Smooth muscle cell (in vitro differentiated cells): Measurements from ENCODE around the gene CYP4Z1. TPM values are rescaled to one million over a fixed set of nuclear protein-coding genes. Genes with fewer than 3 reads are reported as not detected.

ENCODE experiments used
- DNase-seq: peaks from one replicate; lab custom pipeline; 2025; ENCODE audit not compliant: unreplicated experiment; lab: John Stamatoyannopoulos, UW
- H2AFZ ChIP-seq: fragments of 200-600 bp; sonication (generic); 2 replicates; pipeline ENCODE4 v1.6.0; 2016; ENCODE audit warnings: antibody characterized with exemption, low read depth, mild to moderate bottlenecking
- H3F3A ChIP-seq: fragments of 200-600 bp; sonication (generic); 2 replicates; pipeline ENCODE4 v1.6.0; 2017; ENCODE audit warnings: antibody characterized with exemption, low read depth
- H3K27ac ChIP-seq: fragments of 200-600 bp; sonication (generic); 2 replicates; pipeline ENCODE4 v1.5.1; 2016; ENCODE audit warnings: low read depth, mild to moderate bottlenecking
- H3K27me3 ChIP-seq: fragments of 200-600 bp; sonication (generic); 2 replicates; pipeline ENCODE4 v1.6.1; 2016; ENCODE audit warnings: low read depth, mild to moderate bottlenecking
- H3K36me3 ChIP-seq: fragments of 200-600 bp; sonication (generic); 2 replicates; pipeline ENCODE4 v1.5.1; 2016; ENCODE audit warnings: low read depth
- H3K4me1 ChIP-seq: fragments of 200-600 bp; sonication (generic); 2 replicates; pipeline ENCODE4 v1.5.1; 2016; ENCODE audit warnings: low read depth
- H3K4me2 ChIP-seq: fragments of 200-600 bp; sonication (generic); 2 replicates; pipeline ENCODE4 v1.6.0; 2016; ENCODE audit warnings: mild to moderate bottlenecking
- H3K4me3 ChIP-seq: fragments of 200-600 bp; sonication (generic); 2 replicates; pipeline ENCODE4 v1.5.1; 2016; ENCODE audit warnings: mild to moderate bottlenecking
- H3K79me2 ChIP-seq: fragments of 200-600 bp; sonication (generic); 2 replicates; pipeline ENCODE4 v1.6.0; 2016; ENCODE audit warnings: low read depth, mild to moderate bottlenecking
- H3K9ac ChIP-seq: fragments of 200-600 bp; sonication (generic); 2 replicates; pipeline ENCODE4 v1.6.0; 2016; ENCODE audit warnings: low read depth
- H3K9me3 ChIP-seq: fragments of 200-600 bp; sonication (generic); replicated peaks from 2 replicates; pipeline ENCODE4 v1.5.1; 2016; ENCODE audit warnings: low read depth
- H4K20me1 ChIP-seq: fragments of 200-600 bp; sonication (generic); 2 replicates; pipeline ENCODE4 v1.6.0; 2016; ENCODE audit warnings: low read depth
- WGBS: methylation state at CpG from one replicate; pipeline ENCODE4 v1.1.7; 2016; ENCODE audit warnings: low lambda C conversion rate; 5-methylcytosine and 5-hydroxymethylcytosine counted together
- polyA plus RNA-seq: library from polyadenylated mRNA; unstranded; fragments of >200 nt; fragmentation: Nextera tagmentation; extraction: Ambion mirVana; gene quantifications from 2 replicates; pipeline ENCODE4 v1.2.1, GENCODE V29; 2016
- total RNA-seq: library from RNA; depleted of rRNA; stranded (reverse); fragments of >200 nt; gene quantifications from 2 replicates; pipeline ENCODE4 v1.2.3, GENCODE V29; 2014
- TF ChIP-seq, protein P1 (sequence below): fragments of 200-600 bp; sonication (generic); IDR thresholded peaks from 2 replicates; pipeline ENCODE4 v1.5.1; 2017; ENCODE audit warnings: borderline replicate concordance, mild to moderate bottlenecking, antibody characterized with exemption; ENCODE audit not compliant: insufficient read depth, poor library complexity, severe bottlenecking

Gene CYP4Z1
- total and polyA plus RNA-seq, 2 experiments from 2014 or later = not detected

DNA sequence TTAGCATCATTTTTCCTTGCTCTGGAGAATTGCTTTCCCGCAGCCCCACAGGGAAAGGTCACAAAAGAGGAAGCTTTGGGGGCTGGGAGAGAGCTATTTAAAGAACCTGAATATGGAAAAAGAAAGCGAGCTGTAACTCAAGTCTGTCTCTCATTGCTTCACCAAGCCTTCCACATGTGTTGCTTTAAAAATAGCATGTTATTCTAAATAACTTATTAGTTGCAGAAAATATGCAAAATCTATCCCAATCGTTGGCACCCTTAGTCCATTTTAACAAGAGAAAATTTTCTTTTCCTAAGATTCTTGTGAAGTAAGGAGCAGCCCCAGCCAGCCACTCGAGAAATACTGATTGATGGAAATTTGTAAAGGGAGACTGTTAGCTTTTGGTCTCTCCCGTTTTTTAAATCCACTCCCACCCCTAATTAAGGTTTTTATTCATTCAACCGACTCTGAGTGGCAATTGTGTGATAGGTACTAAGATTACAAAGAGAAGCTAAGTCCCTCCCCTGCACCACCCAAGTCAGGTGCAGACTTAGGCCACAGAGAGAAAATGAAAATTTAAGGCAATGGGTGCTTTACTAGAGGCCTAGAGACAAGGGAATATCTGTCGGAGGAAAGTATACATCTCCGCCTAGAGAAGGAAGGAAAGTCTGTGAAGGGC, 42.8 kb upstream of the CYP4Z1 start:
- Histone ChIP-seq H3K9ac (no peak overlapping the region), H3K27me3 (peaks cover 45% of the 10 kb centered on the region), H3K79me2 (no peaks in the 10 kb centered on the region), H2AFZ (peak overlapping the region; percentile 24), H3K4me1 (no peaks in the 10 kb centered on the region), H3K27ac (no peak overlapping the region), H4K20me1 (no peaks in the 10 kb centered on the region), H3K9me3 (no peaks in the 10 kb centered on the region), H3K4me2 (peak overlapping the region; percentile 80), H3F3A (no peaks in the 10 kb centered on the region), H3K4me3 (peak overlapping the region; percentile 42), H3K36me3 (no peaks in the 10 kb centered on the region)
- WGBS = 48% methylated on average over 8 of the region's 8 CpGs
- DNase-seq = no peak
- TF ChIP-seq, protein P1, sequence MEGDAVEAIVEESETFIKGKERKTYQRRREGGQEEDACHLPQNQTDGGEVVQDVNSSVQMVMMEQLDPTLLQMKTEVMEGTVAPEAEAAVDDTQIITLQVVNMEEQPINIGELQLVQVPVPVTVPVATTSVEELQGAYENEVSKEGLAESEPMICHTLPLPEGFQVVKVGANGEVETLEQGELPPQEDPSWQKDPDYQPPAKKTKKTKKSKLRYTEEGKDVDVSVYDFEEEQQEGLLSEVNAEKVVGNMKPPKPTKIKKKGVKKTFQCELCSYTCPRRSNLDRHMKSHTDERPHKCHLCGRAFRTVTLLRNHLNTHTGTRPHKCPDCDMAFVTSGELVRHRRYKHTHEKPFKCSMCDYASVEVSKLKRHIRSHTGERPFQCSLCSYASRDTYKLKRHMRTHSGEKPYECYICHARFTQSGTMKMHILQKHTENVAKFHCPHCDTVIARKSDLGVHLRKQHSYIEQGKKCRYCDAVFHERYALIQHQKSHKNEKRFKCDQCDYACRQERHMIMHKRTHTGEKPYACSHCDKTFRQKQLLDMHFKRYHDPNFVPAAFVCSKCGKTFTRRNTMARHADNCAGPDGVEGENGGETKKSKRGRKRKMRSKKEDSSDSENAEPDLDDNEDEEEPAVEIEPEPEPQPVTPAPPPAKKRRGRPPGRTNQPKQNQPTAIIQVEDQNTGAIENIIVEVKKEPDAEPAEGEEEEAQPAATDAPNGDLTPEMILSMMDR = no peak

DNA sequence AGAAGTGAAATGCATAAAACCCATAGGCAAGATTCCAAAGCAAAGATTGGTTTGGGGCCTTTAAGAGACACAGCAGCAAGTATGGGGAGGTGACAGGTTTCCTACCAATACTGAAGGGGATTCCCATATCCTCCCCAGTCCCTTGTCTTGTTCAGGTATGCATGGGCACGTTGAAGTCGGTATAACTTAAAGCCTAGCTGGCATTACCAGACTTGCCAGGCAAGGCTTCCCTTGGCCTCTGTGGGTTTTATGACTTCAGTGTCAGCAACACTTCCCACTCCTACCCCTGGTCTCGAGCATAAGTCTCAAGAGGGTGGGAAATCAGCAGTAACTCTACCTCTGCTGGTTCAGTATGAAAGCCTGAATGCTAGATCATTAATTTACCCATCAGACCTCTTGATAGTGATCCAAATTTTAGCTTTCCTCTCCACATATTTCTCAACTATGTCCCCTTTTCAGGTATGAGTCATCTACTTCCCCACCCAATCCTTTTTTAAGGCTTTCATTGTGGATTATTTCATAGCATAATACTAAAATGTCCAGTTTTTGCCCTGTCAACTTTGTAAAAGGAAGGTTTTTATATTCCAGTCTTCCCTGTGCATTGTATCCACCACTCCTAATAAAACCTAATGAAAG, 36.7 kb upstream of the CYP4Z1 start:
- no peak overlapping the region for H3K4me3 ChIP-seq
- H4K20me1 ChIP-seq = no peaks in the 10 kb centered on the region
- H3K4me2 ChIP-seq = no peak overlapping the region
- no peak overlapping the region for H3K9ac ChIP-seq
- no peaks in the 10 kb centered on the region for H3K4me1 ChIP-seq
- WGBS = 78% methylated on average over 3 of the region's 3 CpGs
- peaks cover 20% of the 10 kb centered on the region for H3K27me3 ChIP-seq
- H3K9me3 ChIP-seq = no peaks in the 10 kb centered on the region
- TF ChIP-seq, protein P1 = no peak
- H3K36me3 ChIP-seq = no peaks in the 10 kb centered on the region
- H2AFZ ChIP-seq = no peak overlapping the region
- no peak for DNase-seq
- no peak overlapping the region for H3K27ac ChIP-seq
- H3F3A ChIP-seq = no peaks in the 10 kb centered on the region
- H3K79me2 ChIP-seq = no peaks in the 10 kb centered on the region

DNA sequence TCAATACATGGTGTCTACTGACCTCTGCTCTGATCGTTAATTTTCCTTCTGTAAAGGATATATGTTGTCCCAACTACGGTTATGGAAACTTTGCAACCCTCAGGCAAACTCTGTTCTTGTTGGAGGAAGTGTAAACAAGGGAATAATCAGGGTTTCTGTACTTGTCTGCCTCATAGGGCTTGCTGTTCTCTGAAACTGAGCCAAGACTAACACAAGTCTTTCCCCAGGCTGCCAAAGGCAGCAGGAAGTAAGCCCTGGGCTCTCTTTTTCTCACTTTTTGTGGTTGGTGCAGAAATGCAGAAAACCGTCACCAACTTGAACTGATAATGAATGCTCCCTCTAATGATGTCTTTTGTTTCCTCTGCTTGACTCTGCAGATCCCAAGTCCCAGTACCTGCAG, 36.0 kb upstream of the CYP4Z1 start:
- no peak overlapping the region for H3K27ac ChIP-seq
- no peaks in the 10 kb centered on the region for H3K79me2 ChIP-seq
- H3F3A ChIP-seq = no peaks in the 10 kb centered on the region
- 61% methylated on average over 3 of the region's 3 CpGs for whole genome bisulfite sequencing
- no peaks in the 10 kb centered on the region for H4K20me1 ChIP-seq
- no peak for DNase-seq
- no peaks in the 10 kb centered on the region for H3K9me3 ChIP-seq
- TF ChIP-seq, protein P1 = no peak
- H3K36me3 ChIP-seq = no peaks in the 10 kb centered on the region
- peaks cover 13% of the 10 kb centered on the region for H3K27me3 ChIP-seq
- no peak overlapping the region for H3K4me3 ChIP-seq
- H3K9ac ChIP-seq = no peak overlapping the region
- H2AFZ ChIP-seq = no peak overlapping the region
- H3K4me1 ChIP-seq = no peaks in the 10 kb centered on the region
- H3K4me2 ChIP-seq = no peak overlapping the region

DNA sequence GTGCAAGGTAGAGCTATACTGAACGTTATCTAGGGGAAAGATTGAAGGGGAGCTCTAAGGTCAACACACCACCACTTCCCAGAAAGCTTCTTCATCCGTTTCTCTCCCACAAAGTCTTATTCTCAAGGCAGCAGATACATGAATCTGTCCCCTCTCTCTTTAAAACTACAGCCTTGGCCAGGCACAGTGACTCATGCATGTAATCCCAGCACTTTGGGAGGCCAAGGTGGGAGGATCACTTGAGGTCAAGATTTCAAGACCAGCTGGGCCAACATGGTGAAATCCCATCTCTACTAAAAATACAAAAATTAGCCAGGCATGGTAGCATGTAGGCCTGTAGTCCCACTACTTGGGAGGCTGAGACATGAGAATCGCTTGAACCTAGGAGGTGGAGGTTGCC, 35.4 kb upstream of the CYP4Z1 start:
- H3K27me3 ChIP-seq = peaks cover 13% of the 10 kb centered on the region
- DNase-seq = no peak
- no peak overlapping the region for H3K9ac ChIP-seq
- no peaks in the 10 kb centered on the region for H3K4me1 ChIP-seq
- H3F3A ChIP-seq = no peaks in the 10 kb centered on the region
- no peak overlapping the region for H3K27ac ChIP-seq
- H3K9me3 ChIP-seq = no peaks in the 10 kb centered on the region
- 81% methylated on average over 3 of the region's 3 CpGs for WGBS
- no peak overlapping the region for H3K4me2 ChIP-seq
- H3K79me2 ChIP-seq = no peaks in the 10 kb centered on the region
- TF ChIP-seq, protein P1 = no peak
- no peak overlapping the region for H3K4me3 ChIP-seq
- H3K36me3 ChIP-seq = no peaks in the 10 kb centered on the region
- H2AFZ ChIP-seq = no peak overlapping the region
- H4K20me1 ChIP-seq = no peaks in the 10 kb centered on the region
